Epithelial cell of prostate (primary cell): Measurements from ENCODE around the gene FXYD1.

Experiments
- DNase-seq: peaks from one replicate; pipeline ENCODE4 v3.0.0-alpha.2; 2011; ENCODE audit warnings: low read depth, low spot score
- H3K27ac ChIP-seq: fragments of 450-650 bp; 2 replicates; pipeline ENCODE4 v1.5.1; 2017; ENCODE audit warnings: mild to moderate bottlenecking

The FXYD1 gene

DNA sequence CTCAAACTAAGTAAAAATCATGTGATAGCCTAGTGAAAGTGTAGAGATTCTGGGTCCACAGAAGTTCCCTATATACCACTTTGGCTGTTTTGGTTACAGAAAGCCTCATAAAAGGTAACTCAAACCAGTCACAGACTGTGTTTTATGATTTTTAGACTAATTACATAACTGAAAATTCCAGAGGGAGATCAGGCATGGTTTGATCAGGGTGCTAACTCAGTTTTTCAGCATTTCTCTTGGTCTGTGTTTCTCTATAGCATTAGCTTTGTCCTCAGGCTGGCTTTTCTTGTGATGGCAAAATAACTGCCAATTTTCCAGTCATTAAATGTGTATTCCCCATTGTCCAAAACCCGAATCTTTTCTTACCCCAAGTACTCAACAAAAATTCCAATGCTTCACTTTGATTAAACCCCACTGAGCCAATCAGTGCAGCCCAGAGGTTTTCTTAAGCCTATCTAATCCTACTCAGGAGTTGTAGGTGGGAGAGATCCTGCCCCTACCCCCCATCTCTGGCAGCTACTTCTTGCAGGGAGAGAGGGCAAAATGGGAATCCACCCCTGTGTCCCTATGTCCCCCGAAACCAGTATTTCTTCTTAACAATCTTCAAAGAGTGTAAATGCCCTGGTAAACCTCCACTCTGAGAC lies 31.6 kb upstream of the FXYD1 start:
- DNase-seq, result no peak
- peak overlapping the region; percentile 61 for H3K27ac ChIP-seq

DNA sequence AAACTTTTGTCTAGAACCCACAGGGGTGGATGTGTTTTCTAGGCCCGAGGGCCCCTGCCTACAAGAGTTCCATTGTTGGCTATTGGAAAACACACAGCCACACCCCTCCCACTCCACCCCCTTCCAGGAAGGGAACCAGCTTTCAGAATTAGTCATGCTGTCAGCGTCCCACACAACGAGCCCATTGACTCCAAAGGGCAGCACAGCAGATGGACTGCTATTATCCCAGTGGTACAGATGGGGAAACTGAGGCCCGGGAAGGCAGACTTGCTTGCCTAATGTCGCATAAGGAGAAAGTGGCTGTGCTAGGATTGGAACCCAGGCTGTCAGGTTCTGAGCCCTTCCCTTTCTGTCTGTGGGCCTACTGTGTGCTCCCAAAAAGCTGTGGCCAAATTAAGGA lies 31.1 kb upstream of the FXYD1 start:
- DNase-seq, result peak; percentile 83
- peak overlapping the region; percentile 61 for H3K27ac ChIP-seq

DNA sequence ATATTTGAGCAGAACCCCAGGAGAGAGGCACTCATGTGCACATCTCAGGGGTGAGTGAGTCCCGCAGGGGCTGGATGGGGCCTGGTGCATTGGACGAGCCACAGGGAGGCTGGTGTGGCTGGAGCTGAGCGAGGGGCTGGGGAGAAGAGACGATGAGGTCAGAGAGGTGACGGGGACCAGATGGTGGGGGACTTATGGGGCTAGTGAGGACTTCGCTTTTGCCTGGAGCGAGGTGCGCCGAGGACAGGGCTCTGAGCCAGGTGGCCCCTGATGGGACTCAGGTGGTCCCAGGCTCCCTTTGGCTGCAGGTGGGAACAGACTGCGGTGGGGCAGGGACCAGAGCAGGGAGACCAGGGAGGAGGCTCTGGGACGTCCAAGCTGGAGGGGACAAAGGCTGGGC lies 29.9 kb upstream of the FXYD1 start:
- H3K27ac ChIP-seq, result no peak overlapping the region
- no peak for DNase-seq

DNA sequence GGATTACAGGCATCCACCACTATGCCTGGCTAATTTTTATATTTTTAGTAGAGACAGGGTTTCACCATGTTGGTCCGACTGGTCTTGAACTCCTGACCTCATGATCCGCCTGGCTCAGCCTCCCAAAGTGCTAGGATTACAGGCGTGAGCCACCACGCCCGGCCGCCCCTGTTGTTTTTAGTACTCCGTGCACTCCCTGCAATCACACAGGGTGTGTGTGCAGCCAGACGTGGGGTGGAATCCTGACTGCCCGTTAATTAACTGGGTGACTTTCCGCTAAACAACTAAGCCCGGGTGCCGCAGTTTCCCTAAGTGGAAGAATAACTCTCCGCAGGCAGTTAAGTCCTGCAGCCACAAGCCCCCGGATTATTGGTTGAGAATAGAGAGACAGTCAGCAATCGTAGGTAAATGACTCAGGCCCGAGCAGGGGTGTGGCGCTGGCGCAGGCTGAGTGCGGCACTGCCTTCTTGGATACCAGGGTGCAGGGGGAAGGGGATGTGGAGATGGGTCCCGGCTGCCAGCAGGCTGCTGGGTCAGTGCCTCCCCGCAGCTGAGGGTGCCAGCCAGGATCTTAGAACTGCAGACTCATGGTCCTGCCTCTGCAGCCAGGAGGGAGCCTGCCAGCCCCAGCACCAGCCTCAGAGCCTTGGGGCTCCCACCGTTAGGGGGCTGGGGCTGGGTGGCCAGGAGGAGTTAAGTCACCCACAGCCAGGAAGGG lies 29.1 kb upstream of the FXYD1 start:
- H3K27ac ChIP-seq, result peak overlapping the region; percentile 17
- DNase-seq, result no peak

DNA sequence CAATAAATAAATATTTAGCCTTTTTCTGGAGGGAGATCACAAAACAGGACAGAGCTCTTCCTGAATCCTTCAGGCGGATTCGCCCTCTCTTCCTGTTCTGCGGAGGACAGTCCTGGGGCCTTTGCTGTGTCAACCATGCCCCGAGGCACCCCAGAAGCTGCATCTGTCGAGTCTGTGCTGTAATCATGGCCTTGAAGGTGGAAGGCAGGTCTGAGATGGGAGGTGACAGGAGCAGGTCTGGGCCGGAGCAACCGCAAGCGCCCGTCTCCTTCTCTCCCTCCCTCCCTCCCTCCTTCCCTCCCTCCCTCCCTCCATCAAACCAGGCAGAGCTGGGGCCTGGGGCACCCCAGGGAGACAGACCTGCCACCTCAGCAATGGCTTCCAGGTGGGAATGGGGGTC lies 27.6 kb upstream of the FXYD1 start:
- H3K27ac ChIP-seq, result peak overlapping the region; percentile 24
- DNase-seq, result no peak

DNA sequence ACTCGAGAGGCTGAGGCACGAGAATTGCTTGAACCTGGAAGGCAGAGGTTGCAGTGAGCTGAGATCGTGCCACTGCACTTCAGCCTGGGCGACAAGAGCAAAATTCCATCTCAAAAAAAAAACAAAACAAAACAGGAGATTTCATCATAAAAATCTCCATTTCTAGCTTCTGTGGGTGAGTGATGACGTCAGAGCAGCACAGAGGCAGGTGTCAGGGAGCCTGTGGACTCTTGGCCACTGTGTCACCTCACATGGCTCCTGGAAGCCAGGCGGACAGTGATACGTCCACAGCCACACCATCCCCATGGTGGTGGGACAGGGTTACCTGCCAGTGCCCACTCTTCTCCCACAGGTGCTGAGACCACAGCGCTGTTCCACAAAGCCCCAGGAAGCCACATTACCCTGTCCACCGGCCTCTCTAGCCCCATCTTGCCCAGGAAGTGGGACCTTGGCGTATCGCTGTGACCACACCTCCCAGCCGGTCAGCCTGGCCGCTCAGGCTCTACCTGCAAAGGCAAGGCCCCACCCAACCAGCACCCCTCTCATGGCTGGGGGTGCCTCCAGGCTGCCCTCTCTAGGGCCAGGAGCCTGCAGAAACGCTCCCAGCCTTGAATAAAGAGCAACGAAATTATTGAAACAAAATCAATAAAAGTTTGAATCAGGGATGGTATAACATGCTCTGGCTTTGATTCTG lies 25.5 kb upstream of the FXYD1 start:
- H3K27ac ChIP-seq, result no peak overlapping the region
- no peak for DNase-seq

DNA sequence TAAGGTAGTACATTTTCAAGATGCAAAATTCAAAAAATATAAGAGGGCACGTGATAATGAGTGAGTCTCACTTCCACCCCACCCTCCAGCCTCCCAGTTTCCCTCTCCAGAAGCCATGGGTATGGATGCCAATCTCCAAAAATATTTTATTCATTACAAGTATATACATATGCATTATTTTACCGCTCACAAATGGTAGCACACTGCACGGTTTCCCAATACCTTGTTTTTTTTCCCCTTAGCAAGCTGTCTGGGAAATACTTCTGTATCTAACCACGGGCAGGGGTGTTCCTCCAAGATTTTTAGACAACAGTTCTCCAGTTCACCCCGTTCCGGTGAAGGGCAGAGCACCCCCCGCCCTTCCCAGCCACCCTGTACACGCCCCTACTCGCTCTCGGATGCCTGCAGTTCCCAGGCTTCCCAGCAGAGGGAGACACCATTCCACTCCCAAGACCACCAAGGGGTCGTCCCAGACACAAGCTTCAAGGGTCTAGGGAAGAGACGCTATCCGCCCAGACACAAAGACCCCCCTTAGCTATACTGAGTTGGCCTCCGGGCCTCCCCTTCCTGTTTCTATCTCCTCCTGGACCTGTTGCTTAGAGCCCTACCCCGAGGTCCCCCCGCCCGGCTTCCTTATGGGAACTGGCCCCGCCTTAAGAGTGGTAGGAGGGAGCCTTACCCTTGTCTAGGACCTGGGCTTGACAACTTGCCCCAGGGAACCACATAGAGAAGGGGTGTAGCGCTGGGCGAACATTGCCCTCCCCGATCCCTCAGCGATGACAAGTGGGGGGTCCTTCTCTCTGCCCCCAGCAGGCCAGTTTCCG lies 24.1 kb upstream of the FXYD1 start:
- no peak for DNase-seq
- peak overlapping the region; percentile 90 for H3K27ac ChIP-seq

DNA sequence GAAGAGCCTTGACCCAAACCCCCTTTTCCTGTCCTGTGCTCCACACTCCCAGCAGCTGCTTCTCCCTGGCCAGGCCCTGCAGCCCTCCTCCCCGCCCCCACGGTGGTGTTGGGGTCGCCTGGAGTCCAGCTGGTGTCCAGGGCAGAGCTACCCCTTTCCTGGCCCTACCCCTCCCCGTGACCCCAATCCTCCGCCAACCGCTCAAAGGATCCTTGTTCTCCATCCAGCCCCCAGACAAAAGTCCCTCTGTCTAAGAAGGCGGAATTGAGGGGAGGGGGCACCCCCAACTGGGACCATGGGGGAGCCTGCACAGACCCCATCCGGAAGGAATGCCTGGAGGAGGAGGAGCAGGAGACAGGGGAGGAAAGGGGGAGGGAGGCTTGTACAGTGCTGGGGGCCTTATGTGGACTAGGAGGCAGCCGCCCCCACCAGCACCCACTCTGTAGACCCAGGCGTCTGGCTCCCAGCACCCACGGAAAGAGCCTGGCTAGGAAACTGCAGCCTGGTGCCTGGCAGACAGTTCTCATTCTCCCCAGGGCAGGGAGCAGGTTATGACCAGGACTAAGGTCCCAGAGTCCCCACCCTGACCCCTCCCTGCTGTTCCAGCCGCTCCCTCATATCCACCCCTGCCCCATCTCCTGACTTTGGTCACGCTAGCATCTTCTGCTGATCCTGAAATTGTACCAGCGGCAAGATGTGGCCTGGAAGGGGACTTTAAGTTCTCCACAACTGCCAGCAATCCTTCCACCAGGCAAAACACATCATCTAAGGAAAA lies 23.3 kb upstream of the FXYD1 start, which contains the start of gene FXYD3:
TSS of gene FXYD3 (plus strand) at position 647 of the 775 bp plus-strand sequence. CDS start 3,554 bp downstream, outside the sequence.
- DNase-seq, result no peak
- peak within 1 kb of the TSS; percentile 90 for H3K27ac ChIP-seq

DNA sequence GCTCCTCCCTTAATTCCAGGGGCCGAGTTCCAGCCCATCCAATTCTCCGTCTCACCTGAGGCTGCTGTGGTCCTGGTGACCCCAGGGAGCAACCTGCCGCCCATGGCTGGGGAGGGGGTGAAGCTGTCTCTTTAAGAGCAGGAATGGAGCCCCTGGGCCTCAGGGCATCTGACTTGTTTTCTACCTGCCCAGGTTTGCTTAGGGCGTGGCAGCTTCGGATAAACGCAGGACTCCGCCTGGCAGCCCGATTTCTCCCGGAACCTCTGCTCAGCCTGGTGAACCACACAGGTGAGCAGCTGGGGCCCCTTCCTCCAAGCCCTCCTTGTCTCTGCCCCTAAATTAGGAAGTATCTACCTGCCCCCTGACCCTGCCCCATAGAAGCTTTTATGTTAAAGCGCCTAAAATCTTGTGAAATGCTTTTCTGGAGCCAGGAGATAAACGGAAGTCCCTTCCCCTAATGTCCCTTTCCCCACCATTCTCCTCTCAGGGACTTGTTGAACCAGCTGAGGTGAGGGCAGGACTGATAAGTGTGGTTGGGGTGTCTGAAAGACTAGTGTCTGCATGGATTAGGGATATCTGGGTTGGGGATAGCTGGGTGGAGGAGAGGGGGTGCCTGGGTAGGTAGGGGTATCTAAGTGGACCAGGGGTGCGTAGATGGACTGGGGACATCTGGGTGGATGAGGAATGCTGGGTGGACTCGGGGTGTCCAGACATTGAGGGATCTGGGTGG lies 22.4 kb upstream of the FXYD1 start:
- DNase-seq, result no peak
- H3K27ac ChIP-seq, result peak overlapping the region; percentile 90

DNA sequence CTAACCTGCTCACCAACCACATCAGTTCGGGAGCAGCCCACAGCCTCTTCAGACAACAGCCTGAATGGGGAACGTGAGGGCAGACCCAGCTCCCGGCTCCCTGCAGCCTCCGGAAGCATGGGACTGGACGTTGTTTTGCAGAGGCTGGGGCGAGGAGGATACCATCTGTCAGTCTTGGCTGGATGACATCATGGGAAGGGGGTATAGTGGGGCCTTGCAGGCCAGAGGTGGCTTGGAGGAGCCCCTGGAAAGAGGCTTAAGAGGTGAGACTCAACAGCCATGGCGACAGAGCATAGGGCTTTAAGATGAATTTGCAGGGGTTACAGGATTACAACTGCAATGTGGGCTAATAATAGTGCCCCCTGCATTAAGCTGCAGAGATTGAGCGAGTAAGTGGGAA lies 21.5 kb upstream of the FXYD1 start:
- H3K27ac ChIP-seq, result peak overlapping the region; percentile 90
- no peak for DNase-seq

DNA sequence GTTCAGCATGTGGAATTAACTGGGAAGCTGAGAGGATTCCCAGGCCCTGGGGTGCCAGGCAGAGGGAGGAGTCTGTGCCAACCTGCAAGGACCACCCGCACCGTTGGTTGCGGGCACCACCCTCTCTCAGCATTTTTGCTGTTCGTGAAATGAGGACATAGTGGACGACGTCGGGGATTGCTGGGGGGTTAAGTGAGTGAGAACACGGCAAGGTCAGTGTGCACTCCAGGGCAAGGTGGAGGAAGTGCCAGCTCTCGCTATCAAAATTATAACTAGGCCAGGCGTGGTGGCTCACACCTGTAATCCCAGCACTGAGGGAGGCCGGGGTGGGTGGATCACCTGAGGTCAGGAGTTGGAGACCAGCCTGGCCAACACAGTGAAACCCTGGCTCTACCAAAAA lies 20.8 kb upstream of the FXYD1 start:
- peak overlapping the region; percentile 90 for H3K27ac ChIP-seq
- no peak for DNase-seq

DNA sequence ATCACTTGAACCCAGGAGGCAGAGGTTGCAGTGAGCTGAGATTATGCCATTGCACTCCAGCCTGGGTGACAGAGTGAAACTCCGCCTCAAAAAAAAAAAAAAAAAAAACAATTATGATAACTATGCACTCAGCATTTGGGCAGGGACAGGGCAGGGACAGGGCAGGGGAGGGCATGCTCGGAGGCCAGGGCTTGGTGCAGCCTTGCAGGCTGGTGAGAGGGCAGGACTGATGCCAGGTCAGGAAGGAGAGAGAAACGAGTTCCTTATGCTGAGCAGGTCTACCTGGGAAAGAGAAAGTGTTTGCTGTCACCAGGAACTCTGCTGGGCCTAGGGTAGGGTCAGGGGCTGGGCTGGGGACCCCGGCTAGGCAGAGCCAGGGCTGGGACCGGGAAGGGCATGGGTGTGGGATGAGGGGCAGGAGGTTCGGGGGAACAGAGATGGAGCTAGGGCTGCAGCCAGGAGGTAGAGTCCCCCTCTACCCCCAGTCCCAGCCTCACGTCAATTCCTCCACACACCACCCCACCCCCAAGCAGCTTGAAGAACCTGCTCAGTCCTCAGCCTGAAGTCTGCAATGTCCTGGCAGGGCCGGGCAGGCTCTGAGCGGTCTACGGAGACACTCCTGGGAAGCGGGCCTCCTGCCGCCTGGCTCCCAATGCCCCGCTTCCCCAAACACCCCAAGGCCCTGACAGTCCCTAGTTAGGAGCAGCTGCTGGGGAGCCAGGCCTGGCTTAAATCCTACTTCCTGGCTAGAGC lies 20.2 kb upstream of the FXYD1 start:
- DNase-seq, result no peak
- H3K27ac ChIP-seq, result peak overlapping the region; percentile 90

DNA sequence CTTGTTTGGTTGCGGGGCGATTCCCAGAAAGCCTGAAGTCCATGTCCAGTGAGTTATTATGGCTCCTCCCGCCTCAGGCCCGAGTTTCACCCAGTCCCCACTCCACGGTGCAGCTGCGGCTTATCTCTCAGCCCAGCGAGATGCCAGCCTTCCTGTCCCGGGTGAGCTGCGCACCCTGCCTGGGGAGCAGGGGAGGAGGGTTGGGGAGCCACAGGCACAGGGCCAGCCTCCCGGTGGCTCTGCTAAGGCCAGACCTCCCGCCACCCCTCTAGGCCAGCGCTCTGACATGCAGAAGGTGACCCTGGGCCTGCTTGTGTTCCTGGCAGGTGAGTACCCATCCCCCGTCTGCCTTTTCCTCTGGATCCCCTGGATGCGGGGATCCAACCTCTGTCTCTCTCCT lies 19.5 kb upstream of the FXYD1 start:
- H3K27ac ChIP-seq, result peak overlapping the region; percentile 90
- DNase-seq, result no peak

DNA sequence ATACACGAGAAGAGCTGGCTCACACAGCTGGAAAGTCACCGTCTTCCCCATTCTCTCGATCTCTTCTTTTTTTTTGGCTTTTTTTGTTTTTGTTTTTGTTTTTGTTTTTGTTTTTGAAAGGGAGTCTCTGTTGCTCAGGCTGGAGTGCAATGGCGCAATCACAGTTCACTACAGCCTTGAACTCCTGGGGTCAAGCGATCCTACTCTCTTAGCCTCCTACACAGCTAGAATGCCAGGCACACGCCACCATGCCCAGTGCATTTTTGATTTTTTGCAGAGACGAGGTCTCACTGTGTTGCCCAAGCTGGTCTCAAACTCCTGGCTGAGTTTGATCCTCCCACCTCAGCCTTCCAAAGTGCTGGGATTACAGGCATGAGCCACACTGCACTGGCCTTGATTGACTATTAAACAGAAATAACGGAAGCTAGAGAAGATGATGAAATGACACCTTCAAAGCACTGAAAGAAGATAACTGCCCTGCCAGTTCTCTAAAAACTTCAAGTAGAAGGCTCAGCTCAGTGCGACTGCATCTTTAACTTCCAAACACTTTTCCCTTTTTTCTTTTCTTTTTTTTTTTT lies 19.0 kb upstream of the FXYD1 start:
- no peak for DNase-seq
- peak overlapping the region; percentile 90 for H3K27ac ChIP-seq

DNA sequence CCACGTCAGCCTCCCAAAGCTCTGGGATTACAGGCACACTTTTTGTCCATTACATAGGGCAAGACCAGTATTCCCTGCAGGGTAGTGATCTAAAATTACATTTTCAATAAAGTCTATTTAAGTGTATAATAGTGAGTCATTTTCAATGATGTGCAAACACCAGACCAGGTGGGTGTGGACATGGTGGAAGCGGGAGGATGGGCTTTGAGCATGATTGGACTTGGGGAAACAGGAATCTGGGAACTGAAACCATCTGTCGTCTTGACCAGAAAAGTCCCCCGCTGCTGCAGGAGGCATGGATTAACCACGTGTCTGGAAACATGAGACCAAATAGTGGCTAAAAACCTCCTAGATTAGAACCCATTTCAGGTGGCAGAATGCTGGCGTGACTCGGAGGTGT lies 18.1 kb upstream of the FXYD1 start:
- H3K27ac ChIP-seq, result peak overlapping the region; percentile 90
- DNase-seq, result peak; percentile 82

DNA sequence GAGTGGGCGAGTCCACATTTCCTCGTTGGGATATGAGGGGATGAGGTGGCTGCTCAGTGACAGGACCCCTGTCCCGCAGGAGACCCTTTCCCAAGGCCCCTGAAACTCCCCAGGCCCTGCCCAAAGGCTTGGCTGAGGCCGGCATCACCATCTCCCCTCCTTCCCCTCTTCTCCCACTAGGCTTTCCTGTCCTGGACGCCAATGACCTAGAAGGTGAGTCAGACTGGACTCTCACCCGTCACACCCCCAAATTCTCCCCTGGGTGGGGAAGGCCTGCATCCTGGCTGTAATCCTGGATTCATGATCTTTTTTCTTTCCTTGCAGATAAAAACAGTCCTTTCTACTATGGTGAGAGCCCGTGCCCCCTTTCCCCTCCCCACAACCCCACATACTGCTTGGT lies 17.7 kb upstream of the FXYD1 start:
- no peak for DNase-seq
- H3K27ac ChIP-seq, result peak overlapping the region; percentile 90

DNA sequence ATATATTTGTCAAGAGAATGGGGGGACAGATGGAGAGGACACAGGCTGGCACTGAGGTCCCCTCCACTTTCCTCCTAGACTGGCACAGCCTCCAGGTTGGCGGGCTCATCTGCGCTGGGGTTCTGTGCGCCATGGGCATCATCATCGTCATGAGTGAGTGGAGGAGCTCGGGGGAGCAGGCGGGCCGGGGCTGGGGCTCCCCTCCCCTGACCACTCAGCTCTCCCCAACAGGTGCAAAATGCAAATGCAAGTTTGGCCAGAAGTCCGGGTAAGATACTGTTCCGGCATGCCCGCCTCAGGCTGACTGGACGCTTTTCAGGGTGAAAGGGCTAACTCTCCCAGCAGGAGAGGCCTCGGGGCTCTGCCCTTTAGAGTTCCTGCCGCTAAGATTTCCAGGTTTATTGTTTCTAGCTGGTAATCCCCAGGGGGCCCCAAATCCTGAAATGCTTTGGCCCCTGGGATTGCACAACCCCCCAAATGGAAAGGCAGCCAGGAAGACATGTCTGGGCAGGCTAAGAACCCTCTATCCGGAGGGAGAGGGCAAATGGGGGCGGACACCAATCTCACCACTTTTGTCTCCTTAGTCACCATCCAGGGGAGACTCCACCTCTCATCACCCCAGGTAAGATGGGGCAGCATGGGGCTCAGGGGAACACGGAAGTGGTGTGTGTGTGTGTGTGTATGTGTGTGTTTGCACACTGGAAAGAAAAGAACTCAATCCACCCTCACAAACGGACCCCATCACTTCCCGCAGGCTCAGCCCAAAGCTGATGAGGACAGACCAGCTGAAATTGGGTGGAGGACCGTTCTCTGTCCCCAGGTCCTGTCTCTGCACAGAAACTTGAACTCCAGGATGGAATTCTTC lies 15.7 kb upstream of the FXYD1 start:
- DNase-seq, result no peak
- peak overlapping the region; percentile 90 for H3K27ac ChIP-seq
